HTR-8/SVneo (cell line): Measurements from ENCODE around the gene PRKCD.

ENCODE experiments used
- DNase-seq: peaks from one replicate; pipeline ENCODE4 v3.0.0; 2011; ENCODE audit warnings: low spot score, mixed read lengths; ENCODE audit not compliant: insufficient read length
- FAIRE-seq: peaks from 2 replicates; lab custom pipeline; 2011; peaks lifted over from hg19 to GRCh38; lab: Jason Lieb, UNC

Gene PRKCD

GRCh38 chr3:53168175-53168923, 7.3 kb downstream of the PRKCD start:
- DNase-seq, result no peak
- no peak for FAIRE-seq

- FAIRE-seq (no peak), DNase-seq (no peak)
These were observed 8.2 kb downstream of the PRKCD start for GRCh38 chr3:53169045-53169831.

- no peak for FAIRE-seq
These were observed 8.9 kb downstream of the PRKCD start for GRCh38 chr3:53169832-53170324.

GRCh38 chr3:53170325-53171063, 9.5 kb downstream of the PRKCD start:
- FAIRE-seq (peak; percentile 80), DNase-seq (no peak)

More at GRCh38 chr3:53169832-53170324, 8.9 kb downstream of the PRKCD start:
- DNase-seq, result no peak

GRCh38 chr3:53171064-53171418, 10.0 kb downstream of the PRKCD start:
- DNase-seq, result no peak
- FAIRE-seq, result no peak

GRCh38 chr3:53171827-53172505, 11.0 kb downstream of the PRKCD start:
- no peak for DNase-seq
- no peak for FAIRE-seq

GRCh38 chr3:53173107-53173506, 12.1 kb downstream of the PRKCD start:
- FAIRE-seq (no peak), DNase-seq (no peak)

- no peak for FAIRE-seq
- no peak for DNase-seq
These were observed 13.6 kb downstream of the PRKCD start for GRCh38 chr3:53174346-53175250.

- DNase-seq (no peak), FAIRE-seq (no peak)
These were observed 14.9 kb downstream of the PRKCD start for GRCh38 chr3:53175613-53176540.

- DNase-seq, result no peak
- FAIRE-seq, result no peak
These were observed 17.2 kb downstream of the PRKCD start for GRCh38 chr3:53178246-53178645.

GRCh38 chr3:53179580-53179979, 18.6 kb downstream of the PRKCD start:
- FAIRE-seq (no peak), DNase-seq (no peak)

GRCh38 chr3:53180305-53181023, 19.5 kb downstream of the PRKCD start:
- no peak for FAIRE-seq
- DNase-seq, result no peak

GRCh38 chr3:53181024-53181371, 20.0 kb downstream of the PRKCD start:
- DNase-seq, result no peak
- FAIRE-seq, result no peak

GRCh38 chr3:53181528-53181927, 20.5 kb downstream of the PRKCD start:
- FAIRE-seq (peak; percentile 62), DNase-seq (no peak)

GRCh38 chr3:53182764-53183355, 21.9 kb downstream of the PRKCD start:
- FAIRE-seq (no peak), DNase-seq (no peak)

- FAIRE-seq, result no peak
- DNase-seq, result no peak
These were observed 22.5 kb downstream of the PRKCD start for GRCh38 chr3:53183514-53183913.

GRCh38 chr3:53184701-53185100, 23.7 kb downstream of the PRKCD start:
- FAIRE-seq, result no peak

More at GRCh38 chr3:53184701-53185100, 23.7 kb downstream of the PRKCD start:
- DNase-seq, result no peak
